H9 (cell line): ENCODE data around the gene ATP2A2. TPM values are rescaled to one million over a fixed set of nuclear protein-coding genes. Genes with fewer than 3 reads are reported as not detected.

Experiments
- DNase-seq: peaks from one replicate; pipeline ENCODE4 v3.0.0-alpha.2; 2017
- H2AFZ ChIP-seq: one replicate; pipeline ENCODE4 v1.6.1; 2013; ENCODE audit warnings: mild to moderate bottlenecking, low read length, control low read depth, moderate library complexity
- H2AK5ac ChIP-seq: 2 replicates; pipeline ENCODE4 v1.6.1; 2013; ENCODE audit warnings: low read length, control low read depth, mixed read lengths; ENCODE audit not compliant: insufficient read length
- H2BK120ac ChIP-seq: one replicate; pipeline ENCODE4 v1.6.1; 2013; ENCODE audit warnings: low read depth, mild to moderate bottlenecking, low read length, control low read depth, inconsistent platforms; ENCODE audit not compliant: poor library complexity, severe bottlenecking
- H2BK12ac ChIP-seq: 2 replicates; pipeline ENCODE4 v1.6.1; 2013; ENCODE audit warnings: low read length, control low read depth, mixed read lengths, low read depth; ENCODE audit not compliant: insufficient read length
- H2BK15ac ChIP-seq: 2 replicates; pipeline ENCODE4 v1.6.1; 2013; ENCODE audit warnings: low read depth, low read length, control low read depth
- H2BK20ac ChIP-seq: one replicate; pipeline ENCODE4 v1.6.1; 2013; ENCODE audit warnings: low read depth, mild to moderate bottlenecking, low read length, control low read depth, inconsistent platforms; ENCODE audit not compliant: poor library complexity, severe bottlenecking
- H2BK5ac ChIP-seq: 2 replicates; pipeline ENCODE4 v1.6.1; 2013; ENCODE audit warnings: low read length, control low read depth, mixed read lengths; ENCODE audit not compliant: insufficient read length
- H3K14ac ChIP-seq: 2 replicates; pipeline ENCODE4 v1.6.1; 2013; ENCODE audit warnings: low read length, control low read depth; ENCODE audit not compliant: insufficient read depth
- H3K18ac ChIP-seq: 2 replicates; pipeline ENCODE4 v1.6.1; 2013; ENCODE audit warnings: low read depth, mild to moderate bottlenecking, mixed read lengths, low read length, control low read depth; ENCODE audit not compliant: insufficient read length
- H3K23ac ChIP-seq: 2 replicates; pipeline ENCODE4 v1.6.1; 2013; ENCODE audit warnings: low read length, control low read depth, mixed read lengths, low read depth; ENCODE audit not compliant: insufficient read length
- H3K23me2 ChIP-seq: 2 replicates; pipeline ENCODE4 v1.6.1; 2013; ENCODE audit warnings: low read depth, mild to moderate bottlenecking, mixed read lengths, low read length, control low read depth; ENCODE audit not compliant: insufficient read length, poor library complexity, severe bottlenecking
- H3K27ac ChIP-seq: 2 replicates; pipeline ENCODE4 v1.5.1; 2013; ENCODE audit warnings: low read length, control low read depth, mixed read lengths, low read depth; ENCODE audit not compliant: insufficient read length
- H3K27me3 ChIP-seq: 2 replicates; pipeline ENCODE4 v1.6.1; 2013; ENCODE audit warnings: low read length, control low read depth, inconsistent platforms; ENCODE audit not compliant: insufficient read depth
- H3K4ac ChIP-seq: 2 replicates; pipeline ENCODE4 v1.6.1; 2013; ENCODE audit warnings: low read depth, mild to moderate bottlenecking, control low read depth, inconsistent platforms, low read length, moderate library complexity
- H3K4me1 ChIP-seq: 2 replicates; pipeline ENCODE4 v1.6.1; 2013; ENCODE audit warnings: low read length, control low read depth, inconsistent platforms; ENCODE audit not compliant: insufficient read depth
- H3K4me2 ChIP-seq: 2 replicates; pipeline ENCODE4 v1.6.1; 2013; ENCODE audit warnings: low read length, control low read depth, mixed read lengths; ENCODE audit not compliant: insufficient read length, insufficient read depth
- H3K56ac ChIP-seq: 2 replicates; pipeline ENCODE4 v1.6.1; 2013; ENCODE audit warnings: low read depth, mild to moderate bottlenecking, mixed read lengths, low read length, control low read depth; ENCODE audit not compliant: insufficient read length
- H3K79me1 ChIP-seq: 2 replicates; pipeline ENCODE4 v1.6.1; 2013; ENCODE audit warnings: low read depth, mild to moderate bottlenecking, moderate library complexity, low read length, control low read depth, inconsistent platforms; ENCODE audit not compliant: insufficient read depth, poor library complexity, severe bottlenecking
- H3K79me2 ChIP-seq: 2 replicates; pipeline ENCODE4 v1.6.1; 2013; ENCODE audit warnings: low read length, control low read depth, inconsistent platforms; ENCODE audit not compliant: insufficient read depth
- H3K9ac ChIP-seq: 2 replicates; pipeline ENCODE4 v1.6.1; 2013; ENCODE audit warnings: low read length, control low read depth, mixed read lengths; ENCODE audit not compliant: insufficient read length; ENCODE audit errors: extremely low read depth
- H3K9me3 ChIP-seq: one replicate; pipeline ENCODE4 v1.6.1; 2013; ENCODE audit warnings: low read depth, low read length, inconsistent platforms; ENCODE audit not compliant: control insufficient read depth
- H3T11ph ChIP-seq: one replicate; pipeline ENCODE4 v1.6.1; 2013; ENCODE audit warnings: mild to moderate bottlenecking, low read length, control low read depth, inconsistent platforms
- H4K20me1 ChIP-seq: one replicate; pipeline ENCODE4 v1.6.1; 2013; ENCODE audit not compliant: control insufficient read depth, insufficient read length, insufficient read depth
- H4K5ac ChIP-seq: 2 replicates; pipeline ENCODE4 v1.6.1; 2013; ENCODE audit warnings: low read depth, mild to moderate bottlenecking, mixed read lengths, low read length, control low read depth; ENCODE audit not compliant: insufficient read length
- H4K8ac ChIP-seq: replicated peaks from 2 replicates; pipeline ENCODE4 v1.6.1; 2013; ENCODE audit warnings: low read length, control low read depth, mixed read lengths, low read depth; ENCODE audit not compliant: insufficient read length
- H4K91ac ChIP-seq: 2 replicates; pipeline ENCODE4 v1.6.1; 2013; ENCODE audit warnings: low read depth, mild to moderate bottlenecking, moderate library complexity, mixed read lengths, low read length, control low read depth; ENCODE audit not compliant: insufficient read length
- H3K27ac Mint-ChIP-seq, 3 experiments: 2 replicates in 2 of 3; 3 replicates in 1 of 3; pipeline ENCODE4 v1.8.0; 2020 to 2021; ENCODE audit warnings: mixed read lengths in 3 of 3, mild to moderate bottlenecking in 1 of 3, moderate library complexity in 1 of 3
- H3K27me3 Mint-ChIP-seq: 2 replicates; pipeline ENCODE4 v1.8.0; 2021; ENCODE audit warnings: low read depth, mild to moderate bottlenecking, moderate library complexity, mixed read lengths
- H3K36me3 Mint-ChIP-seq, 3 experiments: 2 replicates in 2 of 3; 3 replicates in 1 of 3; pipeline ENCODE4 v1.8.0; 2020 to 2021; ENCODE audit warnings: low read depth in 3 of 3, mixed read lengths in 3 of 3; ENCODE audit not compliant: insufficient read depth in 1 of 3
- H3K4me1 Mint-ChIP-seq, 2 experiments: 2 replicates each; pipeline ENCODE4 v1.8.0; 2020; ENCODE audit warnings: mixed read lengths in 2 of 2
- H3K4me3 Mint-ChIP-seq, 2 experiments: 2 replicates in 1 of 2; 3 replicates in 1 of 2; pipeline ENCODE4 v1.8.0; 2020 to 2021; ENCODE audit warnings: mild to moderate bottlenecking in 2 of 2, mixed read lengths in 2 of 2, moderate library complexity in 1 of 2
- H3K9me3 Mint-ChIP-seq, 2 experiments: 2 replicates in 1 of 2; 3 replicates in 1 of 2; pipeline ENCODE4 v1.8.0; 2020; ENCODE audit warnings: mild to moderate bottlenecking in 2 of 2, mixed read lengths in 2 of 2, moderate library complexity in 1 of 2
- CTCF ChIP-seq: fragments of 200-600 bp; sonication (generic); conservative IDR thresholded peaks from 3 replicates; pipeline ENCODE4 v1.8.0; 2021; ENCODE audit warnings: antibody characterized with exemption, mild to moderate bottlenecking
- WGBS: extraction: QIAGEN DNeasy Blood & Tissue Kit; methylation state at CpG from one replicate; pipeline ENCODE4 v1.1.7; 2013; ENCODE audit warnings: missing lambda C conversion rate, low lambda C conversion rate, mixed read lengths; ENCODE audit not compliant: insufficient read length; ENCODE audit errors: extremely low coverage; 5-methylcytosine and 5-hydroxymethylcytosine counted together
- total RNA-seq: library from RNA; stranded (reverse); gene quantifications from 2 replicates; pipeline ENCODE4 v1.2.1, GENCODE V29; 2021

ATP2A2 gene
- total RNA-seq, 1 experiment from 2014 or later, result 257 TPM

- Histone ChIP-seq H3K23me2 (no peaks in the 10 kb centered on the region), H4K8ac (no peak overlapping the region), H2BK120ac (no peak overlapping the region), H3K79me1 (peaks cover 4% of the 10 kb centered on the region), H3K4me2 (no peak overlapping the region), H3K56ac (no peak overlapping the region), H3K4ac (no peak overlapping the region), H2AFZ (no peak overlapping the region), H2AK5ac (no peak overlapping the region), H3K18ac (no peak overlapping the region), H3K27me3 (no peaks in the 10 kb centered on the region), H4K5ac (no peak overlapping the region), H4K20me1 (no peaks in the 10 kb centered on the region), H3T11ph (no peak overlapping the region), H3K9ac (no peak overlapping the region), H4K91ac (no peak overlapping the region), H3K4me1 (0 out of 2 replicates have a peak, but pooled peaks cover 3% of the 10 kb centered on the region), H2BK15ac (no peak overlapping the region), H3K9me3 (no peaks in the 10 kb centered on the region), H3K23ac (no peak overlapping the region), H3K79me2 (peaks cover 32% of the 10 kb centered on the region), H2BK5ac (no peak overlapping the region), H2BK12ac (no peak overlapping the region), H3K27ac (no peak overlapping the region), H3K14ac (no peak overlapping the region), H2BK20ac (no peak overlapping the region)
- Mint-ChIP-seq H3K27ac (no peak overlapping the region), H3K36me3 (peaks cover 45 to 88% (median 84%) of the 10 kb centered on the region in 3 experiments), H3K27me3 (no peaks in the 10 kb centered on the region), H3K4me1 (peaks cover 15 to 16% of the 10 kb centered on the region in 2 experiments), H3K9me3 (no peaks in the 10 kb centered on the region), H3K4me3 (no peak overlapping the region)
- no CpG with 5 or more reads among the region's 2 CpGs for WGBS
- TF ChIP-seq CTCF, result no peak
- no peak for DNase-seq
Observed at GRCh38 chr12:110289711-110290078, 8.6 kb downstream of the ATP2A2 start.
